Left lung (tissue), 14 donors: ENCODE measurements around the gene PTGR1. TPM values are rescaled to one million over a fixed set of nuclear protein-coding genes. Genes with fewer than 3 reads are reported as not detected.
A peak's percentile ranks its signal among the peaks of the same experiment; 100 is the strongest.

Experiments
- ATAC-seq: fragments of 200-7000 bp; cut with Tn5 transposase; one replicate; pipeline ENCODE4 v1.9.1; 2020; ENCODE audit warnings: moderate library complexity
- DNase-seq, 4 donors: peaks; one replicate each; pipeline ENCODE4 v3.0.0-alpha.2; 2013 to 2020
- H3K27ac ChIP-seq, 2 donors: fragments of 200-600 bp; sonication (generic) in 1 of 2; one replicate each; pipeline versions ENCODE4 v1.5.0 to v1.8.0; 2020 to 2021
- H3K27me3 ChIP-seq, 2 donors: fragments of 200-600 bp; sonication (generic) in 1 of 2; one replicate each; pipeline versions ENCODE4 v1.5.0 to v1.8.0; 2020 to 2021
- H3K36me3 ChIP-seq, 2 donors: fragments of 200-600 bp; sonication (generic) in 1 of 2; one replicate each; pipeline versions ENCODE4 v1.5.0 to v1.8.0; 2020 to 2021
- H3K4me1 ChIP-seq, 2 donors: fragments of 200-600 bp; one replicate each; pipeline ENCODE4 v1.8.0; 2021
- H3K4me3 ChIP-seq, 2 donors: fragments of 200-600 bp; sonication (generic) in 1 of 2; one replicate each; pipeline versions ENCODE4 v1.5.0 to v1.8.0; 2020 to 2021; ENCODE audit warnings: mild to moderate bottlenecking in 1 of 2
- H3K9me3 ChIP-seq, 2 donors: fragments of 200-600 bp; sonication (generic) in 1 of 2; one replicate each; pipeline versions ENCODE4 v1.5.0 to v1.8.0; 2020 to 2021
- CTCF ChIP-seq, 2 donors: fragments of 200-600 bp; sonication (generic) in 1 of 2; IDR thresholded peaks; one replicate each; pipeline versions ENCODE4 v1.5.0 to v1.8.0; 2021; ENCODE audit warnings: antibody characterized with exemption in 2 of 2
- intact Hi-C, 2 donors: fragments of 100-400 bp; cut with DNase I; formaldehyde crosslinking; loops; one replicate each; pipeline versions ENCODE4 v1.11.2 to v1.14.2; 2022
- long read RNA-seq, 12 donors: library from polyadenylated mRNA in 2 of 12; unstranded in 2 of 12; transcript quantifications; one replicate each; pipeline ENCODE4 v2.0.0 and lab custom pipeline, GENCODE V29; 2019 to 2026
- polyA plus RNA-seq, 6 donors: library from polyadenylated mRNA; unstranded; fragments of 120-200 nt; gene quantifications; one replicate each; pipeline ENCODE4 v1.2.1, GENCODE V29; 2013; ENCODE audit not compliant: insufficient read length in 6 of 6
- total RNA-seq, 2 donors: library from RNA; stranded (reverse); fragmentation: NEBNext Ultra II Directional; extraction: Animal tissue kit (Norgen Biotek cat#: 25700); gene quantifications; one replicate each; pipeline ENCODE4 v1.2.1, GENCODE V29; 2021
- donor health status: DM: no; HTN: yes; CAD: no.
- donor health status: DM: no; HTN: no; CAD: no.

PTGR1 gene
- total RNA-seq: 10 to 100 TPM; 51.5 to 63.9 TPM
- 100 to 1,000 TPM in 1 of 6 donors, 10 to 100 TPM in 5; 54.0 to 102 (median 85.1) TPM for polyA plus RNA-seq
- long read RNA-seq, donor 1, transcript PTGR1-205 (10 exons, 1,407 nt): major isoform, 17 of 55 reads
- long read RNA-seq, donor 1, transcript PTGR1-201 (10 exons, 1,223 nt): minor isoform, 14 of 55 reads
- long read RNA-seq, donor 1, partial matches to known transcripts: 19 of 55 reads
- long read RNA-seq, donor 1, other reads (novel, unspliced or antisense): 0 of 55 reads
- long read RNA-seq, donor 2, transcript PTGR1-205 (10 exons, 1,407 nt): major isoform, 14 of 41 reads
- long read RNA-seq, donor 2, transcript PTGR1-201 (10 exons, 1,223 nt): minor isoform, 13 of 41 reads
- long read RNA-seq, donor 2, partial matches to known transcripts: 8 of 41 reads
- long read RNA-seq, donor 2, other reads (novel, unspliced or antisense): 0 of 41 reads
- long read RNA-seq, donor 3, transcript PTGR1-205 (10 exons, 1,407 nt): minor isoform, 8 of 30 reads
- long read RNA-seq, donor 3, transcript PTGR1-201 (10 exons, 1,223 nt): major isoform, 9 of 30 reads
- long read RNA-seq, donor 3, transcript PTGR1-202 (4 exons, 847 nt): minor isoform, 5 of 30 reads
- long read RNA-seq, donor 3, partial matches to known transcripts: 6 of 30 reads
- long read RNA-seq, donor 3, other reads (novel, unspliced or antisense): 0 of 30 reads
- long read RNA-seq, donor 4, transcript PTGR1-201 (10 exons, 1,223 nt): major isoform, 30 of 71 reads
- long read RNA-seq, donor 4, transcript PTGR1-205 (10 exons, 1,407 nt): minor isoform, 20 of 71 reads
- long read RNA-seq, donor 4, partial matches to known transcripts: 2 of 71 reads
- long read RNA-seq, donor 4, other reads (novel, unspliced or antisense): 15 of 71 reads
- long read RNA-seq, donor 5, transcript PTGR1-201 (10 exons, 1,223 nt): major isoform, 21 of 36 reads
- long read RNA-seq, donor 5, transcript PTGR1-205 (10 exons, 1,407 nt): minor isoform, 13 of 36 reads
- long read RNA-seq, donor 5, partial matches to known transcripts: 0 of 36 reads
- long read RNA-seq, donor 5, other reads (novel, unspliced or antisense): 0 of 36 reads
- long read RNA-seq, donor 6, transcript PTGR1-205 (10 exons, 1,407 nt): minor isoform, 14 of 36 reads
- long read RNA-seq, donor 6, transcript PTGR1-201 (10 exons, 1,223 nt): major isoform, 17 of 36 reads
- long read RNA-seq, donor 6, partial matches to known transcripts: 0 of 36 reads
- long read RNA-seq, donor 6, other reads (novel, unspliced or antisense): 0 of 36 reads
- long read RNA-seq, donor 7, transcript PTGR1-201 (10 exons, 1,223 nt): minor isoform, 5 of 12 reads
- long read RNA-seq, donor 7, transcript PTGR1-205 (10 exons, 1,407 nt): major isoform, 7 of 12 reads
- long read RNA-seq, donor 7, partial matches to known transcripts: 0 of 12 reads
- long read RNA-seq, donor 7, other reads (novel, unspliced or antisense): 0 of 12 reads
- long read RNA-seq, donor 8, partial matches to known transcripts: 0 of 9 reads
- long read RNA-seq, donor 8, other reads (novel, unspliced or antisense): 0 of 9 reads
- long read RNA-seq, donor 9: 0 reads
- long read RNA-seq, donor 10, transcript PTGR1-205 (10 exons, 1,407 nt): major isoform, 25 of 59 reads
- long read RNA-seq, donor 10, transcript PTGR1-201 (10 exons, 1,223 nt): minor isoform, 14 of 59 reads
- long read RNA-seq, donor 10, transcript PTGR1-207 (11 exons, 1,941 nt): minor isoform, 6 of 59 reads
- long read RNA-seq, donor 10, partial matches to known transcripts: 3 of 59 reads
- long read RNA-seq, donor 10, other reads (novel, unspliced or antisense): 9 of 59 reads
- long read RNA-seq, donor 11, transcript PTGR1-205 (10 exons, 1,407 nt): major isoform, 7 of 19 reads
- long read RNA-seq, donor 11, transcript PTGR1-203 (4 exons, 1,061 nt): minor isoform, 5 of 19 reads
- long read RNA-seq, donor 11, partial matches to known transcripts: 0 of 19 reads
- long read RNA-seq, donor 11, other reads (novel, unspliced or antisense): 0 of 19 reads
- long read RNA-seq, donor 12, transcript PTGR1-201 (10 exons, 1,223 nt): minor isoform, 5 of 22 reads
- long read RNA-seq, donor 12, transcript PTGR1-205 (10 exons, 1,407 nt): major isoform, 15 of 22 reads
- long read RNA-seq, donor 12, partial matches to known transcripts: 0 of 22 reads
- long read RNA-seq, donor 12, other reads (novel, unspliced or antisense): 0 of 22 reads

- DNase-seq (peak; percentile 85 to 93 (median 90)), ATAC-seq (peak; percentile 88)
- H3K9me3 ChIP-seq: no peaks in the 10 kb centered on the region
- peaks cover 0 to 8% of the 10 kb centered on the region in 2 donors for H3K27me3 ChIP-seq
- TF ChIP-seq CTCF (IDR thresholded peaks at IDR 0.05): no peak
- peak within 1 kb of the TSS; percentile 82 to 94 for H3K27ac ChIP-seq
- H3K4me1 ChIP-seq: peaks cover 0 to 22% of the 10 kb centered on the region in 2 donors
- H3K36me3 ChIP-seq: peaks cover 0 to 26% of the 10 kb centered on the region in 2 donors
- intact Hi-C loops: no loop called here
- H3K4me3 ChIP-seq: peak within 1 kb of the TSS; percentile 61 to 73
These were observed at the start of gene PTGR1 for GRCh38 chr9:111599092-111599954. PTGR1 (minus strand) TSS chr9:111599647; CDS start chr9:111597422, 2,225 bp downstream.

GRCh38 chr9:111649016-111649415, 49.6 kb upstream of the PTGR1 start:
- DNase-seq: no peak
- no peak overlapping the region for H3K4me3 ChIP-seq
- H3K9me3 ChIP-seq: no peaks in the 10 kb centered on the region
- intact Hi-C loops: no loop called here
- H3K4me1 ChIP-seq: no peaks in the 10 kb centered on the region
- no peak for ATAC-seq
- H3K27ac ChIP-seq: no peak overlapping the region
- TF ChIP-seq CTCF (IDR thresholded peaks at IDR 0.05): no peak
- H3K27me3 ChIP-seq: no peaks in the 10 kb centered on the region
- peaks cover 0 to 52% of the 10 kb centered on the region in 2 donors for H3K36me3 ChIP-seq

GRCh38 chr9:111648066-111648465, 48.6 kb upstream of the PTGR1 start:
- ATAC-seq: peak; percentile 50

More at GRCh38 chr9:111648066-111648465, 48.6 kb upstream of the PTGR1 start:
- H3K36me3 ChIP-seq: peaks cover 0 to 47% of the 10 kb centered on the region in 2 donors
- H3K4me1 ChIP-seq: no peaks in the 10 kb centered on the region
- intact Hi-C loops: no loop called here
- no peaks in the 10 kb centered on the region for H3K27me3 ChIP-seq
- no peak overlapping the region for H3K4me3 ChIP-seq
- no peak for DNase-seq
- H3K27ac ChIP-seq: peak overlapping the region; percentile 55 to 69
- H3K9me3 ChIP-seq: no peaks in the 10 kb centered on the region
- TF ChIP-seq CTCF (IDR thresholded peaks at IDR 0.05): no peak
